Neural cell (in vitro differentiated cells): ENCODE data around the gene GPR158. TPM values are rescaled to one million over a fixed set of nuclear protein-coding genes. Genes with fewer than 3 reads are reported as not detected.

Experiments
- H2AFZ ChIP-seq: fragments of 200-600, 300-800 bp; sonication (generic), shearing (Covaris generic); 2 replicates; pipeline ENCODE4 v1.6.0; 2014; ENCODE audit warnings: low read depth, mild to moderate bottlenecking, antibody characterized with exemption, low read length, moderate library complexity
- H3F3A ChIP-seq: fragments of 200-600 bp; shearing (Covaris generic); 2 replicates; pipeline ENCODE4 v1.6.1; 2016; ENCODE audit warnings: mild to moderate bottlenecking, moderate library complexity, mixed read lengths, antibody characterized with exemption, low read length; ENCODE audit not compliant: insufficient read depth, poor library complexity, severe bottlenecking
- H3K27ac ChIP-seq: fragments of 200-600, 300-800 bp; sonication (generic), shearing (Covaris generic); 2 replicates; pipeline ENCODE4 v1.5.1; 2014; ENCODE audit warnings: mild to moderate bottlenecking, low read length, moderate library complexity
- H3K27me3 ChIP-seq: fragments of 300-800, 200-600 bp; sonication (generic), shearing (Covaris generic); 2 replicates; pipeline ENCODE4 v1.6.0; 2014; ENCODE audit warnings: mild to moderate bottlenecking, low read depth, low read length, moderate library complexity; ENCODE audit not compliant: insufficient read depth
- H3K36me3 ChIP-seq: fragments of 300-800, 200-600 bp; sonication (generic), shearing (Covaris generic); 2 replicates; pipeline ENCODE4 v1.5.1; 2014; ENCODE audit warnings: mild to moderate bottlenecking, antibody characterized with exemption, low read length, moderate library complexity; ENCODE audit not compliant: insufficient read depth
- H3K4me2 ChIP-seq: fragments of 300-800, 200-600 bp; sonication (generic), shearing (Covaris generic); 2 replicates; pipeline ENCODE4 v1.6.0; 2014; ENCODE audit warnings: mild to moderate bottlenecking, low read length
- H3K4me3 ChIP-seq: fragments of 300-800, 200-600 bp; sonication (generic), shearing (Covaris generic); 2 replicates; pipeline ENCODE4 v1.5.1; 2014; ENCODE audit warnings: mild to moderate bottlenecking, low read length, moderate library complexity
- H3K79me2 ChIP-seq: fragments of 200-600 bp; shearing (Covaris generic); replicated peaks from 2 replicates; pipeline ENCODE4 v1.6.0; 2014; ENCODE audit warnings: mild to moderate bottlenecking, low read length, moderate library complexity; ENCODE audit not compliant: insufficient read depth
- H3K9ac ChIP-seq: fragments of 300-800, 200-600 bp; sonication (generic), shearing (Covaris generic); 2 replicates; pipeline ENCODE4 v1.6.1; 2016; ENCODE audit warnings: mild to moderate bottlenecking, low read length, mixed read lengths
- H3K9me2 ChIP-seq: fragments of 200-600 bp; shearing (Covaris generic); 2 replicates; pipeline ENCODE4 v1.6.1; 2016; ENCODE audit warnings: mild to moderate bottlenecking, low read length, mixed read lengths; ENCODE audit not compliant: insufficient read depth
- H3K9me3 ChIP-seq: fragments of 200-600, 300-800 bp; sonication (generic), shearing (Covaris generic); 2 replicates; pipeline ENCODE4 v1.6.1; 2016; ENCODE audit warnings: mild to moderate bottlenecking, mixed run types, low read length, moderate library complexity, mixed read lengths
- H4K20me1 ChIP-seq: fragments of 200-600 bp; shearing (Covaris generic); 2 replicates; pipeline ENCODE4 v1.6.1; 2016; ENCODE audit warnings: mild to moderate bottlenecking, mixed run types; ENCODE audit not compliant: insufficient read depth
- CTCF ChIP-seq: fragments of 450-650 bp; IDR thresholded peaks from 2 replicates; pipeline ENCODE4 v1.5.1; 2014; ENCODE audit warnings: antibody characterized with exemption, mild to moderate bottlenecking, moderate library complexity; ENCODE audit not compliant: poor library complexity, severe bottlenecking
- EP300 ChIP-seq: fragments of 450-650 bp; conservative IDR thresholded peaks from 2 replicates; pipeline ENCODE4 v1.6.1; 2014; ENCODE audit warnings: antibody characterized with exemption, mild to moderate bottlenecking, moderate library complexity; ENCODE audit not compliant: poor library complexity, severe bottlenecking
- EZH2 ChIP-seq: fragments of 200-600, 300-800 bp; shearing (Covaris generic), sonication (generic); IDR thresholded peaks from 2 replicates; pipeline ENCODE4 v1.6.1; 2014; ENCODE audit warnings: antibody characterized with exemption, low read length, borderline replicate concordance, mild to moderate bottlenecking; ENCODE audit not compliant: insufficient read depth, poor library complexity, severe bottlenecking
- MXI1 ChIP-seq: fragments of 450-650 bp; conservative IDR thresholded peaks from 2 replicates; pipeline ENCODE4 v1.6.1; 2014; ENCODE audit warnings: antibody characterized with exemption, mild to moderate bottlenecking; ENCODE audit not compliant: poor library complexity, severe bottlenecking
- POLR2AphosphoS5 ChIP-seq: IDR thresholded peaks from 2 replicates; pipeline ENCODE4 v1.6.1; 2012
- RAD21 ChIP-seq: fragments of 450-650 bp; conservative IDR thresholded peaks from 2 replicates; pipeline ENCODE4 v1.6.1; 2014; ENCODE audit warnings: antibody characterized with exemption, mild to moderate bottlenecking, moderate library complexity
- REST ChIP-seq: IDR thresholded peaks from 2 replicates; pipeline ENCODE4 v1.6.1; 2012; ENCODE audit warnings: borderline replicate concordance
- SMC3 ChIP-seq: fragments of 450-650 bp; conservative IDR thresholded peaks from 2 replicates; pipeline ENCODE4 v1.6.1; 2014; ENCODE audit warnings: antibody characterized with exemption, mild to moderate bottlenecking, moderate library complexity; ENCODE audit not compliant: poor library complexity
- TAF1 ChIP-seq: IDR thresholded peaks from 2 replicates; pipeline ENCODE4 v1.6.1; 2012; ENCODE audit warnings: low read depth
- polyA plus RNA-seq: library from polyadenylated mRNA; depleted of rRNA; stranded (reverse); fragments of >200 nt; gene quantifications from 2 replicates; pipeline ENCODE4 v1.2.3, GENCODE V29; 2014

Gene GPR158
- polyA plus RNA-seq, 1 donor from 2014 or later = 2.1 TPM

GRCh38 chr10:25615926-25616325 is 441.1 kb downstream of the GPR158 start:
- H3K36me3 ChIP-seq = no peaks in the 10 kb centered on the region
- no peaks in the 10 kb centered on the region for H3K27me3 ChIP-seq
- no peak overlapping the region for H3K4me3 ChIP-seq
- H3F3A ChIP-seq = no peaks in the 10 kb centered on the region
- no peaks in the 10 kb centered on the region for H3K79me2 ChIP-seq
- H4K20me1 ChIP-seq = no peaks in the 10 kb centered on the region
- no peaks in the 10 kb centered on the region for H3K9me3 ChIP-seq
- H3K9ac ChIP-seq = no peak overlapping the region
- H3K27ac ChIP-seq = no peak overlapping the region
- H2AFZ ChIP-seq = no peak overlapping the region
- no peaks in the 10 kb centered on the region for H3K9me2 ChIP-seq
- no peak for TF ChIP-seq TAF1
- no peak for TF ChIP-seq SMC3
- TF ChIP-seq EP300 = no peak
- no peak for TF ChIP-seq CTCF
- TF ChIP-seq REST = no peak
- no peak for TF ChIP-seq MXI1
- H3K4me2 ChIP-seq = no peak overlapping the region

- no peak overlapping the region for H3K4me2 ChIP-seq
- H3K9ac ChIP-seq = no peak overlapping the region
- H3K79me2 ChIP-seq = no peaks in the 10 kb centered on the region
- H3K9me3 ChIP-seq = no peaks in the 10 kb centered on the region
- no peaks in the 10 kb centered on the region for H3K36me3 ChIP-seq
- no peak for TF ChIP-seq EP300
- no peak for TF ChIP-seq TAF1
- TF ChIP-seq SMC3 = no peak
- no peak for TF ChIP-seq EZH2
- TF ChIP-seq POLR2AphosphoS5 = no peak
- no peak for TF ChIP-seq REST
- TF ChIP-seq MXI1 = no peak
- TF ChIP-seq CTCF = no peak
- TF ChIP-seq RAD21 = no peak
- no peaks in the 10 kb centered on the region for H3F3A ChIP-seq
- H4K20me1 ChIP-seq = no peaks in the 10 kb centered on the region
- H3K27me3 ChIP-seq = no peaks in the 10 kb centered on the region
- H3K27ac ChIP-seq = no peak overlapping the region
- no peak overlapping the region for H2AFZ ChIP-seq
- no peaks in the 10 kb centered on the region for H3K9me2 ChIP-seq
- H3K4me3 ChIP-seq = no peak overlapping the region
Measured at GRCh38 chr10:25616903-25617592, 442.2 kb downstream of the GPR158 start.
